ENCODE measurements around the gene TSPAN18.

TSPAN18 gene

DNA sequence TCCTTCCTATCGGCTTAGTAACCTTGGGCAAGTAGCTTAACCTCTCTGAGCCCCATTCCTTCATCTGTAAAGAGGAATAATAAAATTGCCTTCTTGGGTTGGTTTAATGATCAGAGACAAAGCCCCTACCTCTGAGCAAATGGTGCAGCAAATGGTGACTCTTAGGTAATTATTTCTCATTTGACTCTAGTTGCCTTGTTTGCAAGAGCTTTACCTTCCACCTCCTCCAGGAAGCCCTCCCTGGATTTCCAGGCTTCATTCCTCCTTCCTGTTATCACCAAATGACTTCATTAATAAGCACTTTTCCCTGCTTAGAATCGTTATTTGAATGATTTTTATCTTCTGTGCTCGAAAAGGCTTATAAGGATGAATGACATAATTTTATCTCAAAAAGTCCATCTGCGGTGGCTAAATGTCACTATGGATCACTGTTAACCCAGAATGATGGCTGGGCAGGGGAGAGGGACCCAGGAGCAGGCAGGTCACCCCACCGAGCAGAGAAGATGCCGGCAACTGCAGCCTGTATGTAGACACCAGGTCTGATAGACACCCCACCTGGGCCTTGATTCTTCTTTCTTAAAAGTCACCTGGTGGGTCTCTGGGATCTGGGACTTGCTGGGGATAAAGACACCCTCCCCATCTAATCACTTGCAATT lies 106.6 kb downstream of the TSPAN18 start:
- no peak for DNase-seq (ENCODE audit: low spot score in 2 of 2)
- Histone ChIP-seq H3K4me3 (no peak overlapping the region), H3K4me1 (peaks cover 9% of the 10 kb centered on the region), H3K36me3 (replicated peaks) (no peaks in the 10 kb centered on the region), H3K27me3 (ENCODE audit: low read depth) (no peaks in the 10 kb centered on the region), H3K9me3 (no peaks in the 10 kb centered on the region)
- in situ Hi-C loops (cut with MboI; ENCODE audit: low sequenced_read_pairs) = no loop called here

GRCh38 chr11:44833877-44834452 lies 107.2 kb downstream of the TSPAN18 start:
- no peaks in the 10 kb centered on the region for H3K9me3 ChIP-seq
- H3K4me3 ChIP-seq = no peak overlapping the region
- no peaks in the 10 kb centered on the region for H3K27me3 ChIP-seq (ENCODE audit: low read depth)
- in situ Hi-C loops (cut with MboI; ENCODE audit: low sequenced_read_pairs) = no loop called here
- peak; percentile 10 to 26 for DNase-seq (ENCODE audit: low spot score in 2 of 2)
- no peaks in the 10 kb centered on the region for H3K36me3 ChIP-seq (replicated peaks)
- H3K4me1 ChIP-seq = peaks cover 9% of the 10 kb centered on the region

- Histone ChIP-seq H3K27me3 (ENCODE audit: low read depth) (no peaks in the 10 kb centered on the region), H3K9me3 (no peaks in the 10 kb centered on the region), H3K4me3 (no peak overlapping the region), H3K36me3 (replicated peaks) (no peaks in the 10 kb centered on the region), H3K4me1 (peaks cover 9% of the 10 kb centered on the region)
- in situ Hi-C loops (cut with MboI; ENCODE audit: low sequenced_read_pairs) = no loop called here
- no peak for DNase-seq (ENCODE audit: low spot score in 2 of 2)
These were observed 108.1 kb downstream of the TSPAN18 start for GRCh38 chr11:44834846-44835245.

DNA sequence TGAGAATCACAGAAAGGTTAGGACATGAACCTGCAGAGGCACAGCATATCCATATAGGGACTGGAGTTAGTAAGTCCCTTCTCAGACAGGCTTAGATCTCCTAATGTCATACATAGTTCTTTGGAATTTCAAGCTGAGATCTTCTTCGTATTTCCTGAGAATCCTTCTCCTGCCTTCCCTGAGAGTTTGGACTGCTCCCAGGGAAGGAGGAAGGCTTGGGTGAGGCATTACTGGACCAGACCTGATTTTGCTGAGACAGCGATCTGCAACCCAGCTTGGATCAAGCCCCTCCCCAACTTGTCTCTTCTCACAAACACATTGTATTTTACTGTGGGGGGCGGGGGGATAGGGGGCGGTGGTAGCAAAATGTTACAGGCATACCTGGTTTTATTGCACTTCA lies 108.5 kb downstream of the TSPAN18 start:
- Histone ChIP-seq H3K9me3 (no peaks in the 10 kb centered on the region), H3K4me1 (peaks cover 9% of the 10 kb centered on the region)
- in situ Hi-C loops (cut with MboI; ENCODE audit: low sequenced_read_pairs) = no loop called here

DNA sequence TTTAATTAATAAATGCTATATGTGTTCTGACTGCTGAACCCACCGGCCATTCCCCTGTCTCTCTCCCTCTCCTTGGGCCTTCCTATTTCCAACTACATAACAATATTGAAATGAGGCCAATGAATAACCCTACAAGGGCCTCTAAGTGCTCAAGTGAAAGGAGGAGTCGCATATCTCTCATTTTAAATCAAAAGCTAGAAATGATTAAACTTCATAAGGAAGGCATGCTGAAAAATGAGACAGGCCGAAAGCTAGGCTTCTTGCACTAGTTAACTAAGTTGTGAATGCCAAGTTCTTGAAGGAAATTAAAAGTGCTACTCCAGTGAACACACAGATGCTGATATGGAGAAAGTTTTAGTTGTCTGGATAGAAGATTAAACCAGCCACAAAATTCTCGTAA lies 109.2 kb downstream of the TSPAN18 start:
- peaks cover 9% of the 10 kb centered on the region for H3K4me1 ChIP-seq
- H3K4me3 ChIP-seq = no peak overlapping the region
- H3K27me3 ChIP-seq (ENCODE audit: low read depth) = no peaks in the 10 kb centered on the region
- H3K36me3 ChIP-seq (replicated peaks) = no peaks in the 10 kb centered on the region
- H3K9me3 ChIP-seq = no peaks in the 10 kb centered on the region
- DNase-seq (ENCODE audit: low spot score in 2 of 2) = no peak
- in situ Hi-C loops (cut with MboI; ENCODE audit: low sequenced_read_pairs) = no loop called here

More for the DNA sequence above, 108.5 kb downstream of the TSPAN18 start:
- no peaks in the 10 kb centered on the region for H3K27me3 ChIP-seq (ENCODE audit: low read depth)
- H3K36me3 ChIP-seq (replicated peaks) = no peaks in the 10 kb centered on the region
- no peak for DNase-seq (ENCODE audit: low spot score in 2 of 2)
- no peak overlapping the region for H3K4me3 ChIP-seq

- Histone ChIP-seq H3K9me3 (no peaks in the 10 kb centered on the region), H3K4me3 (no peak overlapping the region), H3K4me1 (peaks cover 9% of the 10 kb centered on the region), H3K36me3 (replicated peaks) (no peaks in the 10 kb centered on the region), H3K27me3 (ENCODE audit: low read depth) (no peaks in the 10 kb centered on the region)
- in situ Hi-C loops (cut with MboI; ENCODE audit: low sequenced_read_pairs) = no loop called here
- no peak for DNase-seq (ENCODE audit: low spot score in 2 of 2)
These were observed 110.9 kb downstream of the TSPAN18 start for GRCh38 chr11:44837661-44838060.

DNA sequence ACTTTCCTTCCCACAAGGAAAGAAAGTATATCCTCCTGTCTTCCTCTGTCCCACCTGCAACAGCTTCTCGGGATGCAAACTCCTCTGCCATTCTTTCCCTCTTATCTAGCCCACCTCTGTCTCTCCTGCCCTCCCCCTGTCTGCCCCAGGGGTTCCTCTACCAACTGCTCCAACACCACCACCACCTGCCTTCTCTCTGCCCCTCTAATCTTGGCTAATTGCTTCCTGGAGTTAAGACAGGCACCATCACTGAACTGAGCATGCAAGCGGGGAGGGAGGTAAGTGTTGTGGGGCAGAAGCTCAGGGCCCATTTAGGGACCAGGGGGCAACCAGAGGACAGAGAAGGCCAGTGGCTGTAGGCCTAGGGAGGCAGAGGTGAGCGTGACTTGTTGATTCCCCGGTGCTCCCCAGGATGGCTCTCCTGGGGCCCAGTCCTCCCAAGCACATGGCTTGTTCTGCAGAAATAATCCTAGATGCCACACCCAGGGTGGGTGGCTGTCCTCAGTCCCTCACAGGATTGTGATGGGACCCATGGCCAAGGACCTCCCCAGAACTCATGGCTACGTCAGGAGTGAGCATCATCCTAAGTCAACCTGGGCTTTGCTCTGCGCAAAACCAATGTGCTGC lies 112.8 kb downstream of the TSPAN18 start:
- Histone ChIP-seq H3K36me3 (replicated peaks) (no peaks in the 10 kb centered on the region), H3K27me3 (ENCODE audit: low read depth) (no peaks in the 10 kb centered on the region), H3K4me1 (no peaks in the 10 kb centered on the region), H3K9me3 (no peaks in the 10 kb centered on the region), H3K4me3 (no peak overlapping the region)
- in situ Hi-C loops (cut with MboI; ENCODE audit: low sequenced_read_pairs) = no loop called here
- no peak for DNase-seq (ENCODE audit: low spot score in 2 of 2)

GRCh38 chr11:44840085-44840478 lies 113.3 kb downstream of the TSPAN18 start:
- H3K36me3 ChIP-seq (replicated peaks) = no peaks in the 10 kb centered on the region

GRCh38 chr11:44840521-44841251 lies 113.9 kb downstream of the TSPAN18 start:
- no peak for DNase-seq (ENCODE audit: low spot score in 2 of 2)
- in situ Hi-C loops (cut with MboI; ENCODE audit: low sequenced_read_pairs) = no loop called here
- H3K4me1 ChIP-seq = no peaks in the 10 kb centered on the region
- H3K4me3 ChIP-seq = no peak overlapping the region
- H3K9me3 ChIP-seq = no peaks in the 10 kb centered on the region
- no peaks in the 10 kb centered on the region for H3K27me3 ChIP-seq (ENCODE audit: low read depth)
- H3K36me3 ChIP-seq (replicated peaks) = no peaks in the 10 kb centered on the region

More at GRCh38 chr11:44840085-44840478, 113.3 kb downstream of the TSPAN18 start:
- DNase-seq (ENCODE audit: low spot score in 2 of 2) = no peak
- Histone ChIP-seq H3K9me3 (no peaks in the 10 kb centered on the region), H3K4me1 (no peaks in the 10 kb centered on the region), H3K4me3 (no peak overlapping the region), H3K27me3 (ENCODE audit: low read depth) (no peaks in the 10 kb centered on the region)
- in situ Hi-C loops (cut with MboI; ENCODE audit: low sequenced_read_pairs) = no loop called here

DNA sequence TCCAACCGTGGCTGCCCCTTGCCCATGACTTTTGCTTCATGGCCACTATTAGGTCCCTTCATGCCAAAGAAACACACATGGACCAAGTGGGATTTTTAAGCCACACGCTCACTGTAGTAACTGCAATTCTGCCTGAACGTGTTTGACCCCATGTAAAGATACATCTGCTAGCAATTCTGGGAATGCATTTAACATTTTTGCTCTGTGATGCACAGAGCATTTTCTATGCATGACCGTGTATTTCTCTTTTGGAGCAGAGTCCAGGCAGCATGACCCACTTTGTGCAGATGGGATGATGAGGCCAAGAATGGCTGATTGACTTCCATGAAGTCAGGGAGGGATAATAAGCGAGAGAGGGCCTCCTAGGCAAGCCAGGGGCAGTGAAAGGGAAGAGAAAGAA lies 115.5 kb downstream of the TSPAN18 start:
- no peaks in the 10 kb centered on the region for H3K36me3 ChIP-seq (replicated peaks)
- in situ Hi-C loops (cut with MboI; ENCODE audit: low sequenced_read_pairs) = no loop called here
- no peaks in the 10 kb centered on the region for H3K27me3 ChIP-seq (ENCODE audit: low read depth)
- H3K4me1 ChIP-seq = no peaks in the 10 kb centered on the region
- no peak overlapping the region for H3K4me3 ChIP-seq
- H3K9me3 ChIP-seq = no peaks in the 10 kb centered on the region
- DNase-seq (ENCODE audit: low spot score in 2 of 2) = no peak

GRCh38 chr11:44846852-44847251 lies 120.1 kb downstream of the TSPAN18 start:
- in situ Hi-C loops (cut with MboI; ENCODE audit: low sequenced_read_pairs) = no loop called here

DNA sequence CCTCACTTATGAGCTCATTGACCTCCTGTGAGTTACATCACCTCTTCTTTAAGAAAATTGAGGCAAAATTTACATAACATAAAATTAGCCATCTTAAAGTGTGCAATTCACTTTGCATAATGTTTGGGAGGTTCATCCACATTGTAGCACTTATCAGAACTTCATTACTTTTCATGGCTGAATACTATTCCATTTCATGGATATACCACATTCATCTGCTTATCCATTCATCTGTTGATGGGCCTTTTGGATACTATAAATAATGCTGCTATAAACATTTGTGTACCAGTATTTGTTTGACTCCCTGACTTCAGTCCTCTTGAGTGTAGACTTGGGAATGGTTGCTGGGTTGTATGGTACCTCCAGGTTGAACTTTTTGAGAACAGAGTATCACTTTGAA lies 120.6 kb downstream of the TSPAN18 start:
- Histone ChIP-seq H3K27me3 (ENCODE audit: low read depth) (no peaks in the 10 kb centered on the region), H3K4me1 (no peaks in the 10 kb centered on the region), H3K4me3 (no peak overlapping the region), H3K9me3 (no peaks in the 10 kb centered on the region), H3K36me3 (replicated peaks) (no peaks in the 10 kb centered on the region)
- in situ Hi-C loops (cut with MboI; ENCODE audit: low sequenced_read_pairs) = no loop called here
- no peak for DNase-seq (ENCODE audit: low spot score in 2 of 2)

More at GRCh38 chr11:44846852-44847251, 120.1 kb downstream of the TSPAN18 start:
- Histone ChIP-seq H3K27me3 (ENCODE audit: low read depth) (no peaks in the 10 kb centered on the region), H3K36me3 (replicated peaks) (no peaks in the 10 kb centered on the region), H3K9me3 (no peaks in the 10 kb centered on the region), H3K4me1 (no peaks in the 10 kb centered on the region), H3K4me3 (no peak overlapping the region)
- no peak for DNase-seq (ENCODE audit: low spot score in 2 of 2)

DNA sequence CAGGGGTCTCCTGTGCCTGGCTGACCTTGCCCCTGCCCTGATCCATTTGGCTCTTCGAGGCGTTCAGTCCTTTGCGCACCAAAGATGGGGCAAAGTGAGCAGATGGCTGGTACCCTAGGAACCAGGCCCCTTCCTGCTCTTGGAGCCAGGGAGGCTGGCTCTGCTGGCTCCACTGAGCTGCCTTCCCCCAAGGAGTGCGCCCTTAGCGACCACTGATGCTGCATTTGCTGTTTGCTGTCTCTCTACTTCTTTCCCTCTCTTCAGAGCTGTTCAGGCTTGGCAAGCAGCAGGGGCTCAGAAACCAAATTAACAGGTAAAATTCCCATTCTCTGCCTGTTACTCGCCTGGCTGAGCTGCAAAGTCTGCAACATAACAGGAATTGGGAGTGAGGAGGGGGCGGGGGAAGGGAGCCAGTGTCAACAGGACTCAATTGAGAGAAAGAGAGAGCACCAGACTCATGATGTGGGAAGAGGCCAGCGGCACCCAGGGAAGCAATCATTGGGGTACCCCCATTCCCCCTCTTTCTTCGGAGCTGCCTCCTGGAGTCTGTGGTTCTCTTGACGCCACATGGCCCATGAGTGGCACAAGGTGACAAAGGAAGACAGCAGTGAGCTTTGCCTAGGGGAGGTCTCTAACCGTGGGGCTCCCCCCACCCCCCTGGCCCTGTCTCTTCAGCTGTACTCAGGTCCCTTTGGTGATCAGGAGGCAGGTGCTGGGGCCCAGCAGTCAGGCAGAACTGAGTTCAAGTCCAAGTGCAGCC lies 121.6 kb downstream of the TSPAN18 start:
- no peaks in the 10 kb centered on the region for H3K9me3 ChIP-seq
- H3K4me3 ChIP-seq = no peak overlapping the region
- in situ Hi-C loops (cut with MboI; ENCODE audit: low sequenced_read_pairs) = no loop called here
- H3K4me1 ChIP-seq = no peaks in the 10 kb centered on the region
- H3K27me3 ChIP-seq (ENCODE audit: low read depth) = no peaks in the 10 kb centered on the region
- H3K36me3 ChIP-seq (replicated peaks) = no peaks in the 10 kb centered on the region
- DNase-seq (ENCODE audit: low spot score in 2 of 2) = no peak
